GM21423 (cell line): ENCODE data around the gene INHBB.

ENCODE experiments used
- ATAC-seq: cut with Tn5 transposase; IDR thresholded peaks from one replicate; pipeline ENCODE4 v1.9.1; 2021; ENCODE audit warnings: mild to moderate bottlenecking, moderate library complexity; ENCODE audit not compliant: unreplicated experiment

Gene INHBB

DNA sequence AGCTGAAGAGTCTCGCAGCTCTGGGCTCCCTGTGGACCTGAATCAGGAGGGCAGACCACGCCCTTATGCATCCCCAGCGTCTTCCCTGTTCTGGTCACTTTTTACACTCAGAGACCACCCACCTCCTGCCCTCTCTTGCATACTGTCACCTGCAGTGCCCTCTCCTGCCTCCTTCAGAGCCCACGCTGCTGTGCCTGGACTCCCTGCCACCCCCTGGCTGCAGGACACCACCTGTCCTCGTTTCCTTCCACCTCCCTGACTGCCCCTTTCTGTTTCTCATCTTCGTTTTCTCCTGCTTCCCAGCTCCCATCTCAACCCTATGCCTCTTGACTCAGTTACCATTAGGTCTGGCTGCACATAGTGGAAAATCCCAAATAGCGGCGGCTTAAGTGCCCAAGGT is 9.2 kb upstream of the INHBB start:
- no peak for ATAC-seq

DNA sequence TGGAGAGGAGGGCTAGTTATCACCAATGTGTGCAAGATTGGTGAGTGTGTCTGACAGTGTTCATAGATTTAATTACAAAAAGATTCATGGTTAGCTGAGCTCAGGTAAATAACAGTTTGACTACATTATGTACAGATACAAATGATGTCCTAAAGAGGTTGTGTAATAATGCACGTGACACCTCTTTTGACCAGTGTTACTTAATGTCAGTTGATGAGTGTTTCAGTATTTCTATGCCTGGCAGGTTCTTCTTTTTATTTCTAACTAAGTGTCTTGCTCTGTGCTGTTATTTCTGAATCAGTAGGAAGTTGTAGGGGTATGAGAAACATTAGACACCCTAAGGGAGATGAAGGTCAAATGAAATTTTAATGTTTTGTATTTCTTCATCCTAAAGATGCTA is 7.9 kb upstream of the INHBB start:
- no peak for ATAC-seq

DNA sequence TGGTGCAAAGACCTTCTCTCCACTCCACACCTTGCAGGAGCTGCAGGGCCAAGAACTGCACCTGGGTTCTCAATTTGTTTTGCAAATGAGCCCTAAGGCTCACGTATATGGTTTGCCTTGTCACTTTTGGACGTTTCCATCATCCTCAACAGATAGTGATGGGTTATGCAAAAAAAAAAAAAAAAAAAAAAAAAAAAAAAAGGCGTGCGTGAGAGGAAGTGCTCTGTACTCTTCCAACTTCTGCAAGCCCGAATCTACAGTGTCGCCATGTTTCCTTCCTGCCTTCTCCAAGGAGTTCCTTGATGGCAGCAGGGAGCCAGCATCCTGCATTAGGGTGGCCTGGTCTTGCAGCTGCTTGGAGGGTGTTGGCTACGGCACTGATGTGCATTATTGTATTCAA is 4.0 kb upstream of the INHBB start:
- ATAC-seq = no peak

DNA sequence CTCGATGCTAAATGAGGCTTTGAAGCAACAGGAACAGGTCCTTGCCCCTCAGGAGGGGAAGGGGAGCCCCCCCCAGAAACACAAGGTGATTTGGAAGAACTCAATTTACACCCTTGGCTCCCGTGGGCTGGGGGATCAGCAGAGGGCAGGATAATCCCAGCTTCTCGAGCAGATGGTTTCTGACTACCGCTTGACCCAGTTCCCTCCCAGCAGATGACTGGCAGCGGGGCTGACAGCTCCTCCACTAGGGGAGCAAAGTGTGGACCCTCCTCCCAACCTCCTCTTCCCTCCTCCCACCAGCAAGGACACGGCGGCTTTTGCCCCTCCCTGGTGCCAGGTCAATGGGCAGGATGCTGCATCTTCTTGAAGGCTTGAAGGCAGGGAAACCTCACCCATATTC is 3.5 kb upstream of the INHBB start:
- ATAC-seq = no peak

DNA sequence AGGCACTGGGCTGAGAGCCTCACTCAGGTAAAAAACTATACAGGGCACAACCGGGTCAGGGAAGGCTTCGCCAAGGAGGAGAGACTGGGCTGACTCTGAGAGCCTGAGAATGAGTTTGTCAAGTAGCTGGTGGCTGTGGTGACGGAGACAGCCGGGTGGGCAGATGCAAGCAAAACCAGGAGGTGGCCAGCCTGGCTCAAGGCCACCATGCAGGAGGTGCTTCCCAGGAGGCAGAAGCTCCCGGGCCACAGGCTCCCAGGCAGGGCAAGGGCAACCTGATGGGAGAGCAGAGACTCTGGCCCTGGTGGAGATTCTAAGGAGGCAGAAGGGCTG is 2.9 kb upstream of the INHBB start:
- no peak for ATAC-seq

DNA sequence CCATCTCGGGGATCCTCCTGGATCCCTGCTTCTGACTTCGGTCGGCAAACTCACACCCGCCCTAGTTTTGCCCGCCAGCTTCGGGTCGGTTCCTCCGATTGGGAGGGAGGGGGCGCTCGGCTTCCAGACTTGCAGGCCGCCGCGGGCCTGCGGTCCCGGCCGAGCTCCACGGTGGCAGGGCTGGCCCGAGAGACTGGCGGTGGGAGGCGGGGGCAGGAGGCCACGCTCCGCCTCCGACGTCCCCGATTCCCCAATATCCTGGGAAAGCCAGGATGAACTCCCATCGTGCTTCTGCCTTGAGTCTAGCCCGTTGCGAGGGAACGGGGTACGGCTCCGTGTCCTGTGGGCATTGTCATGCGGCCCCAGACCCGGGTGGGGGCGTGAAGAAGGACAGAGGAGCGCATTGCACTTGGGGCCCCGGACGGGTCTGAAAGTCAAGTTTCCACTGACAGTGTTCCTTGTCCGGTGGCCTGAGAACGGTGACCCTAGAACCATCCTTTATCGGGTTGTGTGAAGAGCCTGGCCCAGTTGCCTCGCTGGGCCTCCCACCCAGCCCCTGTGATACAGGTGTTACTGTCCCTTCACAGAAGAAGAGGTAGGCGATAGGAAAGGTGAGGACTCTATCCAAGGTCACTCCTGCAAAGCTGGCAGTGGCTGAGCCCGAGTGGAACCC is 2.4 kb upstream of the INHBB start:
- no peak for ATAC-seq

DNA sequence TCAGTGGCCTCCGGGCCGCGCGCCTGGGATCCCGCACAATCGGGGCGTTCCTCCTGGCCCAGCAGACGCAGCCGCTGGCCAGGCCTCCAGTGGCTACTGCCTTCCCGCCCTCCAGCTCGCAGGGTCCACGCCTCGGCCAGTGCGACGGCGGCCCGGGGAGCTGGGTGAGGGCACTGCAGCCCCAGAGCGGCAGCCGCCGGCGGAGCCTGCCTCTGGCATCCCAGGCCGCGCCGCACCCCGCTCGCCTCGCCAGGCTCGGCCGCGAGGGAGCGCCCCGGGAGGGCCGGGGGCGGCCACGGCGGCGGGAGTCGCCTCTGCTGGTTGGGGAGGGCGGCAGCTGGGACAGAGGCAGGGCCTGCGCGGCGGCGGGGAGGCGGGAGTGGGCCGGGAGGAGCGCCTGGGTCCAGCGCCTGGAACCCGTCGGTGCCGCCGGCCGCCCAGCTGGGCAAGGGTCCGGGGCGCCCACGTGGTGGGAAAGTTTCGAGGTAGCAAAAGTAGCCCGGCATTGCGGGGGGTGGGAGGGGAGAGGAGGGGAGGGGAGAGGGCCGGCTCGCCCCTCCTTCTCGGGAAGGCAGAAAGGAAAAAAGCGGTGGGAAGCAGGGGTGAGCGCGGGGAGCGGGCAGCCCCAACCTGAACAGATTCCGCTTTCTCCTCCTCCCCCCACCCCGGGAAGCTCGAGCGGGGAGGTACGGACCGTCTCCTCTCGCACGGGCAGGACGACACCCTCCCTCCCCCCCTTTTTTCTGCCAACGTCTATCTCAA is 1.5 kb upstream of the INHBB start:
- ATAC-seq = no peak

DNA sequence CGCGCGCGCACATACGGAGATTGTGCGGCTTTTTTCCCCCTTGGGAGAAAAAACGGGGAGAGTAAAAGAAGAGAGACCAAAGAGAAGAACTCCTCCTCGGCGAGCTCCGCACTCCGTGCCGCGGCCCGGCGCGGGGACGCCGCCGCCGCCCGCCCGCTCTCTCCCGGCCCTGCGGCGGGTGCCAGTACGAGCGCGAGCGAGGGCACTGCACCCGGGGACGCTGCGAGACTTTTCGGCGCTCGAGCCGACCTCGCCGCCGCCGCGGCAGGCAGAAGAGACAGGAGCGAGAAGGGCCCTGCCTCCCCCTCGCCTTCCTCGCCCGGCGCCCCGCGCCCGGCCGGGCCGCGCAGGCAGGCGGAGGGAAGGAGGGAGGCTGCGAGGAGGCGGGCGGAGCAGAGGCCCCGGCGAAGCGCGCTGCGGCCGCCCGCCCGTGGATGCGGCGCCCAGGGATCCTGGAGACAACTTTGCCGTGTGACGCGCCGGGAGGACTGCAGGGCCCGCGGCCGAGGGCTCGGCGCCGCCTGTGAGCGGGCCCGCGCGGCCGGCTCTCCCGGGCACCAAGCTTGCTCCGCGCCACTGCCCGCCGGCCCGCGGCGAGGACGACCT is 857 bp upstream of the INHBB start:
- ATAC-seq = no peak

DNA sequence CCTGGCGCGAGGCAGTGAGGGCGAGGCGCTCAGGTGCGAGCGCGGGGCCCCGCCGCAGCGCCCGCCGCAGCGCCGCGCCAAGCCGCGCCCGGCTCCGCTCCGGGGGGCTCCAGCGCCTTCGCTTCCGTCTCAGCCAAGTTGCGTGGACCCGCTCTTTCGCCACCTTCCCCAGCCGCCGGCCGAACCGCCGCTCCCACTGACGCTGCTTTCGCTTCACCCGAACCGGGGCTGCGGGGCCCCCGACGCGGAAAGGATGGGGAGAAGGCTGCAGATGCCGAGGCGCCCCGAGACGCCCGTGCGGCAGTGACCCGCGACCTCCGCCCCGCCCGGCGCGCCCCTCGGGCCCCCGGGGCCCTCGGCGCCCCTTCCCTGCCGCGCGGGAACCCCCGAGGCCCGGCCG is 328 bp upstream of the INHBB start:
- ATAC-seq = no peak

DNA sequence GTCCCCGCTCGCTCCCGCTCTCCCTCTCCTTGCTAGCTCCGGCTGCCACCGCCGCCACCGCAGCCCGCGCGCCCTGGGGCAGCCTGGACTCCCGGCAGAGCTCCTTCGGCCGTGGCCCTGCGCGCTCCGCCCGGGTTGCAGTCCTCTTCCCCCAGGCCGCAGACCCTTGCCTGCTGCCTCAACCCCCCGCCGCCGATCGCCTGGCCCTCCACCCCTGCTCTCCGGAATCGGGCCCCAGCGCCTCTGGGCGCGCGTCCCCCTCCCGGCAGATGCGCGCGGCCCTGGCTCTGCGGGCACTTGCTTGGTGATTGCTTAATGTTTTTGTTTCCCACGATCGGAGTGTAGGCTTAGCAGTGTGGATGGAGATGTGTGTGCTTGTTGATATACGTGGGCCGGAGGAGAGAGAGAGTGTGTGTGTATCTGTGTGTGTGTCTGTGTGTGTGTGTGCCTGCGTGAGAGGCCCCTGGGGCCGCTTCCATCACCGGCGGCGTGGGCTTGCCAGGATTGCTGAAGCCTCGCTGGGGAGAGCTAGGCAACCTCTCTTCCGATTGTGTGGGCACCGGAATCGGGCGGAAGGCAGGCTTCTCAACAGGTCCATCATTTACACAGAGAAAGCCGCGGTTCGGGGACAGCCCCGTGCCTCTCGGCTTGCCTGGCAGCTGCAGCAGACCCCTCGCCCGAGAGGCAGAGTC is 877 bp downstream of the INHBB start:
- ATAC-seq = no peak

DNA sequence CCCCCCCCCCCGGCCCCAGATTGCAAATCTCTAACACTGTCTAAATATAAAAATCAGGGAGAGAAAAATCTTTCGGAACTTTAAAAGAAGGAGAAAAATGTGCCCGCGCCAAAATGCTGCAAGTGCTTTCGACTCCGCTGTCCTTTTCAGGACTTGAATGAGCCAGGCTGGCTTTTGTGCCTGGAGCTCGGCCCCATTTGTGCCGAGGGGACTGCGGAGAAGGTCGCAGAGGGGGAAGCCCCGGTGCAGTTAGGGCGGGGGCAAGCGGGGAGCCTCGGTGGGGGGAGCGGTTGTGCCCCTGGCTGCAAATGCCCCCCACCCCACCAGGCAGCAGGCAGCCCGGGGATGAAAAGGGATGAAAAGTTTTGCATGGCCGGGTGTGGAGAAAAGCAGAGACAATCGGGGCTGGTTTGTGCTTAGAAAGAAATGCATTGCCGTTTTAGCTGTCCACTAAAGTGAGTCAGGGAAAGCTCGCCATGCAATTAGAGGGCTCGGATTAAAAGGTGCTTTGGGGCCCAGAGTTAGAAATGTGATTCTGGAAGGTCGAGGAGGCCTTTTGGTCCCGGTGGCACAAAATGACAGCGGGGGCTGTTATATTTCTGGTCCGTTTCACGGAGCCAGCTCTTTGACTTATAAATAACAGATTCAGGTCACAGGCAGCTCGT is 1.6 kb downstream of the INHBB start:
- no peak for ATAC-seq

DNA sequence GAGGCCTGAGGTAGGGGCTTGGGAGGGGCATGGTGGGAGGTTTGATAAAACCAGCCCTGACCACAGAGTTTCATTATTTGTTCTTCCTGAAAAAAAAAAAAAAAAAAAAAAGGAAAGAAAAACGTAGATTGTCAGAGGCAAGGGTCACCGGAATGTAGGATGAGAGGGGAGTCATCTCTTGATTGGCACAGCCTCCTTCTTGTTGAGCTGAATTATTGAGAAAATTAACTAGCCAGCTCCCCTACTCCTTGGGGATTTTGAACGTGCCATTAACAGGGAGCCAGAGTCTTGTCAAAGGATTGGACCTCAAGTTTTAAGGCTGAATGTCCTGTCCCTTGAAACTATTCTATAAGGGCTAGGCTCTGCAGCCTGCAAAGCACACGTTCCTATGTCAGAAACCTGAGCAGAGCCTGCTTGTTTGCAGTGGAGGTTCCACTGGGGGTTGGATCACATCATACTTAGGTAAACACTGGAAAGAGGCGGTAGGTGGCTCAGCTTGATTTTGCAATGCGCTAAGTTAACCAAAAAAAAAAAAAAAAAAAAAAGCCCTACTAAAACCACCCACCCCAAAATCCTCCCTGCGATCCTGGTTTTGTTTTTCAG is 2.3 kb downstream of the INHBB start:
- ATAC-seq = no peak

DNA sequence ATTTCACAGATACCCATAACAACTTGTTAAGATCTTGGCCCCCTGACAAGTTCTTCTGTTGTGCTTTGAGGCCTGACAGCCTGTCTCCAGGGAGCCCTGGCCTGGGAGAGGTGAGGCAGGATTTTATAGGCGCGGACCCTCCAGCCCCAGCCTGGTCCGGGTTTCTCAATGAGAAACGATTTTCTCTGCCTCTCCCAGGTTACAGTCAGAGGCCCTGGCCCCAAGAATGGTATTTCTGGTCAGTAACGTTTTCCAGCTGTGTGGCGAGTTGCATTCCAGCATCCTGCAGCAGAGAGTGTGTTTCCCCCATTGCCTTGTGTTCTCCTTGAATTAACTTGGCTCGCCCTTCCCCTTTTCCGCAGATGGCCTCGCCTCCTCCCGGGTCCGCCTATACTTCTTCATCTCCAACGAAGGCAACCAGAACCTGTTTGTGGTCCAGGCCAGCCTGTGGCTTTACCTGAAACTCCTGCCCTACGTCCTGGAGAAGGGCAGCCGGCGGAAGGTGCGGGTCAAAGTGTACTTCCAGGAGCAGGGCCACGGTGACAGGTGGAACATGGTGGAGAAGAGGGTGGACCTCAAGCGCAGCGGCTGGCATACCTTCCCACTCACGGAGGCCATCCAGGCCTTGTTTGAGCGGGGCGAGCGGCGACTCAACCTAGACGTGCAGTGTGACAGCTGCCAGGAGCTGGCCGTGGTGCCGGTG is 3.0 kb downstream of the INHBB start:
- no peak for ATAC-seq

DNA sequence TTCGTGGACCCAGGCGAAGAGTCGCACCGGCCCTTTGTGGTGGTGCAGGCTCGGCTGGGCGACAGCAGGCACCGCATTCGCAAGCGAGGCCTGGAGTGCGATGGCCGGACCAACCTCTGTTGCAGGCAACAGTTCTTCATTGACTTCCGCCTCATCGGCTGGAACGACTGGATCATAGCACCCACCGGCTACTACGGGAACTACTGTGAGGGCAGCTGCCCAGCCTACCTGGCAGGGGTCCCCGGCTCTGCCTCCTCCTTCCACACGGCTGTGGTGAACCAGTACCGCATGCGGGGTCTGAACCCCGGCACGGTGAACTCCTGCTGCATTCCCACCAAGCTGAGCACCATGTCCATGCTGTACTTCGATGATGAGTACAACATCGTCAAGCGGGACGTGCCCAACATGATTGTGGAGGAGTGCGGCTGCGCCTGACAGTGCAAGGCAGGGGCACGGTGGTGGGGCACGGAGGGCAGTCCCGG is 3.5 kb downstream of the INHBB start:
- no peak for ATAC-seq

DNA sequence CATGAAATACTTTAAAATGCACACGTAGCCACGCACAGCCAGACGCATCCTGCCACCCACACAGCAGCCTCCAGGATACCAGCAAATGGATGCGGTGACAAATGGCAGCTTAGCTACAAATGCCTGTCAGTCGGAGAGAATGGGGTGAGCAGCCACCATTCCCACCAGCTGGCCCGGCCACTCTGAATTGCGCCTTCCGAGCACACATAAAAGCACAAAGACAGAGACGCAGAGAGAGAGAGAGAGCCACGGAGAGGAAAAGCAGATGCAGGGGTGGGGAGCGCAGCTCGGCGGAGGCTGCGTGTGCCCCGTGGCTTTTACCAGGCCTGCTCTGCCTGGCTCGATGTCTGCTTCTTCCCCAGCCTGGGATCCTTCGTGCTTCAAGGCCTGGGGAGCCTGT is 4.1 kb downstream of the INHBB start:
- ATAC-seq = no peak

DNA sequence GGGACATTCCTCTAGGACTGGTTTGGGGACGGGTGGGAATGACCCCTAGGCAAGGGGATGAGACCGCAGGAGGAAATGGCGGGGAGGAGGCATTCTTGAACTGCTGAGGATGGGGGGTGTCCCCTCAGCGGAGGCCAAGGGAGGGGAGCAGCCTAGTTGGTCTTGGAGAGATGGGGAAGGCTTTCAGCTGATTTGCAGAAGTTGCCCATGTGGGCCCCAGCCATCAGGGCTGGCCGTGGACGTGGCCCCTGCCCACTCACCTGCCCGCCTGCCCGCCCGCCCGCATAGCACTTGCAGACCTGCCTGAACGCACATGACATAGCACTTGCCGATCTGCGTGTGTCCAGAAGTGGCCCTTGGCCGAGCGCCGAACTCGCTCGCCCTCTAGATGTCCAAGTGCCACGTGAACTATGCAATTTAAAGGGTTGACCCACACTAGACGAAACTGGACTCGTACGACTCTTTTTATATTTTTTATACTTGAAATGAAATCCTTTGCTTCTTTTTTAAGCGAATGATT is 4.9 kb downstream of the INHBB start:
- no peak for ATAC-seq

DNA sequence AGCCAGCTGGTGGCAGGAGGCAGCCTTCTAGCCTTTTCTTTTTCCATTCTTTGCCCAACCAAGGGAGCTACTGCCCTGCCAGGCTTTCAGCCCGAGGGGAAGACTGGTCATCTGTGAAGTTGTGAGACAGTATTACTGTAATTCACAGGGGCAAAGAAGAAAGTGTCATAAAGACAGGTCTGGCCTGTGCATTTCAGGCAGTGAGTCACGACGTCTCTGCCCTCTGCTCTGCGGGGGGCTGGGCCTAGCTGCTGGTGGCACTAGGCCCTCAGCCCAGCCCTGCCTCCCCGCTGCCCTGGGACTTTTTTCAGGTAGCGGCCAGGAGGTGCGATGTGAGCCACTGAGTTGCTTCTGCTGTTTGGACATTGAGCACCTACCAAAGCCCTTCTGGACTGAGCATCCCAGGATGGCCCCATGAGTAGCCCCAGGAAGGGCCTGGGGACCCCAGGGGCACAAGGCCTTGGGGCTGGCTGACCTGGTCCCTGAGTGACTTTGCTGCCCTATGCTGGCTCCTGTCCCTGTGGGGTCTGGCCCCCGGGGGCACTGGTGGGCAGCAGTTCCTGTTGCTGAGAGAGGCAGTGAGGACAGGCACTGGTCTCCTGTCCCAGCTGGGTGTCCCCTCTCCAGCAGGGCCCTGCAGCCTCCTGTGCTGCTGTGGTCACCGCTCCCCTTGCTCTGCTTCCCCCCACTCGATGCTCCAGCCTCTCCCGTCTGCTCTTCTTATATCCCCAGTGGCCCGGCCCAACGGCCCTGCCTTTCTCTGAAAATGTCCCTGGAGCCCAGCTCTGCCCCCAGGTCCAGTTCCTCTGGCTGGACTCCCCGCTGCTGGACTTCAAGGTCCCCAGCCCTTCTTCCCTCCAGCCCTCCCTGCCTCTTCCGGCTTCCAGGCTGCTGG is 7.0 kb downstream of the INHBB start:
- no peak for ATAC-seq

DNA sequence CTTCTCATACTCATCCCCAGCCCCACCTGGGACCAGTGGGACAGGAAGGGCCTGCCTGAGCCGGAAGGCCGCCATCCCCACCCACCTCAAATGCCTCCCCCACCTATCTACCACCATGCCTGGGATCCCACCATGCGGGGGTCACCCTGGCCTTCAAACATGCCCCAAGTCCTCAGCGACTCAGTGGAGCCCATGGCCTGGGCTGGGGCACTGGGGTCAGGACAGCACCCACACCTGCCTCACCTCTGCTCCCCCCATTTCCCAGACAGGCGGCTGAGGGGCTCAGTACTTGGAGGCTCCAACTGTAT is 7.6 kb downstream of the INHBB start:
- no peak for ATAC-seq

DNA sequence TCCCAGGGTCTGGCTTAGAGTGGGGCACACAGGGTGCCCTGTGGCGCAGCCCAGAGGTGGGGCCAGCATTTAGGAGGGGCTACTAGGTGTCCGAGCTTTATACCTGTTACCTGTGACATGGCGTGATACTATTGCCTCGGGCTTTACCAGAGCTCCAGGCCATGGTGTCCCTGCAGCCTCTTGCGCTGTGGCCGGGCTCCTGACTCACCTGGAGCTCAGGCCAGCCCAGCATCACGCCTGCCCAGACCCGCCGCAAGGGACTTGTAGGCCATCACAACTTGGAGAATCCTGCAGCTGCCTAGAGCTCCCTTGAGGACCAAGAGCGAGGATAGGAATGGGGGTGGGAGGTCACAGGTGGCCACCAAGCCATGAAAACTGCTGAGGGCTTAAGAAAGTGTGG is 8.0 kb downstream of the INHBB start:
- ATAC-seq = no peak
